GM18499 (cell line): ENCODE measurements around the gene INO80E.

Source experiments
- ATAC-seq: cut with Tn5 transposase; IDR thresholded peaks from one replicate; pipeline ENCODE4 v1.9.1; 2021; ENCODE audit warnings: moderate number of reproducible peaks; ENCODE audit not compliant: insufficient read depth, unreplicated experiment

The INO80E gene

DNA sequence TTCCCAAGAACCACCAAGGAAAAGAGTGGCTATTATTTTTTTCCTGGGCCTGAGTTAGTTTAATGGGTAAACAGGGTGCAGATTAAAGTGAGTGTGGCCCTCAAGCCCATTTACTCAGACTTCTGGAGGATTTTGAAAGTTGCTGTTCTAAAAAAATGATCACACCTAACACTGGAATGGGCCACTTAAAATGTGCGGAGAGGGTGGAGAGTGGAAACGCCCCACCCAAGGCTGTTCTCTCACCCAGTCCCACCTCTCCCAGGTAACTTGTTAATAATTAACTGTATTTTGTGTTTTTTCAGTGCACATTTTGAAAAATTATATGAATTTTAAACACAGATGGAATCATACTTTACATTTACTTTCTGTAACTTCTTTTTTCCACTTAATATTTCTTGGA is 6.0 kb upstream of the INO80E start:
- ATAC-seq, result no peak

GRCh38 chr16:29990883-29991570 is 5.0 kb upstream of the INO80E start:
- ATAC-seq, result no peak

- no peak for ATAC-seq
Measured at GRCh38 chr16:29991571-29991904, 4.5 kb upstream of the INO80E start.

GRCh38 chr16:29992344-29992967 is 3.6 kb upstream of the INO80E start:
- no peak for ATAC-seq

GRCh38 chr16:29993191-29993902 is 2.7 kb upstream of the INO80E start:
- no peak for ATAC-seq

DNA sequence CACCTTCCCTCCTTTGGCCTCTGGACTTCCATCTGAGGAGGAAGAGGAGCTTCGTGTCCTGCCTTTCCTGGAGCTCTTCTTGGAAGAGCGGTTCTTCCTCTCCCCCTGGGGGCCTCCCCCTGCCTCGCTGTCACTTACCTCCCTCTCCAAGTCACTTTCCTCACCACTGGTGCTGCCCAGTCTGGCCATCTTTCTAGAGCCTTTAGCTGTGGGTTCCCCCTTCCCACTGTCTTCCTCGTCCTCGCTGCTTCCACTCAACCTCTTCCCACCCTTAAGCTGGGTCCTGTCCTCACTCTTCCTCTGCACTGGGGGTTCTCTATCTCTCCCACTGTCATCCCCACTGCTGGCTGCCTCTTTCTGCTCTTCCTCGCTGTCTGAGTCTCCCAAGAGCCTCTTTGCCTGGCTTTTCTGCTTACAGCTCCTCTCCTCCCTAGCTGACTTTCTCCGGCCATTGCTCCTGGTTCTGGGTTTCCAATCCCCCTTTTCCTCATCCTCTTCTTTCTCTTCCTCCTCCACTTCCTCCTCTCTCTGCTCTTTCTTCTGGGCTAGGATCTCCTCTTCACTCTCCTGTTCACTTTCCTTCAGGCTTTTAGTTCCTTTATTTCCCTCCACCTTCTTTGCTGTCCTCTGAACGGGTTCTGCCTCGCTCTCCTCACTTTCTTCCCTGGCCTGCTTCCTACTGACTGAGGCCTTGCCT is 2.0 kb upstream of the INO80E start:
- ATAC-seq, result no peak

GRCh38 chr16:29994600-29995323 is 1.3 kb upstream of the INO80E start:
- ATAC-seq, result no peak

- peak; percentile 25 for ATAC-seq
Measured at GRCh38 chr16:29995324-29995910, 624 bp upstream of the INO80E start, which contains the start of gene HIRIP3. Gene HIRIP3, minus strand, starts transcription at chr16:29995617. Its CDS starts 12 bp downstream, at chr16:29995605.

- ATAC-seq, result no peak
Measured at GRCh38 chr16:29996766-29997250, 767 bp downstream of the INO80E start.

DNA sequence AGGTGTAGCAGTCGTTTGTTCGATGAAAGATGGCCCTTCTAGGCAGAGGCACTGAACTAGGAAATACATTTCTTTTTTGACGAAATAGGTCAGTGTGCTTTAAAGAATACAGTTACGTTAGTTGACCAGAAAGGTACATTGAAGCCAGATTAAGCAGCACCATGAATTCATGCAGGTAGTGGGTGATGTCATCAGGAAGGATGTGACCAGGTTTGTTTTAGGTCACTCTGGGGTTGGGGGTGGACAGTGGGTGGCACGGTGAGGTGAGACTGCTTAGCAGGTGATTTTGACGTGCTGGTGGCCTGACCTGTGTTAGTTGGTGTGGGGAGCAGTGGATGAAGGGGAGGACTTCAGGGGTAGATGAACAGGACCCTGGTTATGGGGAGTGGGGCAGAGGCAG is 3.6 kb downstream of the INO80E start:
- ATAC-seq, result no peak

DNA sequence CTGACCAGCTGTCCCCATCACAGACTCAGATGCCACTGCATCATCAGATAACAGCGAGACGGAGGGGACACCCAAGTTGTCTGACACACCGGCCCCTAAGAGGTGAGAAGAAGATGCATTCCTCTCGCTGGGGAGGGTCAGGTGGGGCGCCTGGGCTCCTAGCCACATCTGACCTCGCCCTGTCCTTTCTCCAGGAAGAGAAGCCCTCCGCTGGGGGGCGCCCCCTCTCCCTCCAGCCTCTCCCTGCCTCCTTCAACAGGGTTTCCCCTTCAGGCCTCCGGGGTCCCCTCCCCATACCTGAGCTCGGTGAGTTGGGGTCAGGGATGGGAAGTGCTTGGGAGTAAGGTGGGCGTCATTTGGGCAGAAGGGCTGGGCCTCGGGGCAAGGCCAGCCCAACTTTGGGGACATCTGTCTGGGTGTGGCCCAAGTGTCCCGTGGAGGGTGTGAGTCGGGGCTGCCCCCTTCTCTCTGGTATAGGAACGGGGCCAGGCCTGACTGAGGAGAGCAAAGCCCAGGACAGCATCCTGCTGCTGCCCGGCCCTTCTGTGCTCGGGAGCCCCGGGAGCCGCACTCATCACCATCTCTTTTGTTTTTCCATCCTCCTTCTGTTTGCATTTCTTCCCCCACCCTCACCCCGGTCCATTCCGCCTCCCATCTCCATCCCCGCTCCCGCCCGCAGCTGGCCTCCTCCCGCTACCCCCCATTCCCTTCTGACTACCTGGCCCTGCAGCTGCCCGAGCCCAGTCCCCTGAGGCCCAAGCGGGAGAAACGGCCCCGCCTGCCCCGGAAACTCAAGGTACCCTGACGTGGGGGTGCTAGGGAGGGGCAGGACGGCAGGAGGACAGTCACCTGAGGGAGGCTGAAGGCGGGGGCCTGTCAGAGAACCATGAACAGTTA is 4.9 kb downstream of the INO80E start:
- no peak for ATAC-seq

DNA sequence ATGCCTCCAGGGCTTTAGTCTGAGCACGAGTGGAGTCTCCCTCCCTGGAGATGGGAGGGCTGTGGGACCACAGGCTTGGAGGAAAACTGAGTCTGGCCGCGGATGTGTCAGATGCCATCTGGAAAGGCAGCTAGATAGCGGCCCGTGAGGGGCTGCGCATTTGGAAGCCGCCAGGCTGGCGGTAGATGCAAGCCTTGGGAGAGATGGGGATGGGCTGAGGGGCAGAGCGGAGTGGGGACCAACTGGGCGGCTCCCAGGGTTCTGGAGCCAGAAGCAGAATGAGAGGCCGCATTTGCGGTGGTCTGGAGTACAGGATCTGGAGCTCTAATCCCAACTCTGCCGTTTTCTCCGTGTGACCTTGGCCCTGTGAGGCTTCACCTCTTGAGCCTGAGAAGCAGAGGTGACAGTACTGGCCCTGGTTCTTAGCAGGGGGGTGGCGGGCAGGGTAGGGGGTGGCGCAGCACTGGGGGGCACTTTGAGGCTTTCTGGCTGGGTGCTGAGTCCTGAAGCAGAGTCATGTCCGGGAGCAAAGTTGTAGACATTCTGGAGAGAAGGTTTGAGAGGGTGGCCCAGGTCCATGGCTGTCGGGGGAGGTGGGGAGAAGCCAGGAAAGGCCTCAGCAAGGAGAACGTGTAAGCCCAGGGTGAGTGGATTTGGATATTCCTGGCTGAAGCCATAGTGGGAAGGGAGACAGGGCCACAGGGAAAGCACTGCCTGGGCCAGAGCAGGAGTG is 6.7 kb downstream of the INO80E start:
- ATAC-seq, result no peak

GRCh38 chr16:30003670-30004423 is 7.8 kb downstream of the INO80E start:
- no peak for ATAC-seq

GRCh38 chr16:30004424-30004776 is 8.4 kb downstream of the INO80E start:
- ATAC-seq, result no peak

DNA sequence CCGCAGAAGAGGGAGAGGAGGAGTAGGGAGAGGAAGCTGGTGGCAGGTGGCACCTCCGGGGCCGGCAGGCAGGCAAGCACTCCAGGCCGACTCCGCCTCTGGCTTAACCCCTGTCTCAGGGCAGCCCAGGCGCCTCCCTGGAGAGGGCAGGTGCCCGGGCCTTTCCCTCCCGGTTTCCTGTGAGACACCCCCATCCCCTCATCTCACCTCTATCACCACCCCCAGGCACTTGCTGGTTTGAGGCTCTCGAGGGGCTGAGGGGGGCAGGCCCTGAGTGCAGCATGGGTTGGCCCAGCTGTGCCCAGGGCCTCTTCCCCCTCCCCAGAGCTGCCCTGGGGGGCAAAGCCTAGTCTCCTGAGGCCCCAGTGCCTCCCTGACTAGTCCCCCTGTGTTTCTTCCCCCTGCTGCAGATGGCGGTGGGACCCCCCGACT is 8.8 kb downstream of the INO80E start:
- no peak for ATAC-seq

DNA sequence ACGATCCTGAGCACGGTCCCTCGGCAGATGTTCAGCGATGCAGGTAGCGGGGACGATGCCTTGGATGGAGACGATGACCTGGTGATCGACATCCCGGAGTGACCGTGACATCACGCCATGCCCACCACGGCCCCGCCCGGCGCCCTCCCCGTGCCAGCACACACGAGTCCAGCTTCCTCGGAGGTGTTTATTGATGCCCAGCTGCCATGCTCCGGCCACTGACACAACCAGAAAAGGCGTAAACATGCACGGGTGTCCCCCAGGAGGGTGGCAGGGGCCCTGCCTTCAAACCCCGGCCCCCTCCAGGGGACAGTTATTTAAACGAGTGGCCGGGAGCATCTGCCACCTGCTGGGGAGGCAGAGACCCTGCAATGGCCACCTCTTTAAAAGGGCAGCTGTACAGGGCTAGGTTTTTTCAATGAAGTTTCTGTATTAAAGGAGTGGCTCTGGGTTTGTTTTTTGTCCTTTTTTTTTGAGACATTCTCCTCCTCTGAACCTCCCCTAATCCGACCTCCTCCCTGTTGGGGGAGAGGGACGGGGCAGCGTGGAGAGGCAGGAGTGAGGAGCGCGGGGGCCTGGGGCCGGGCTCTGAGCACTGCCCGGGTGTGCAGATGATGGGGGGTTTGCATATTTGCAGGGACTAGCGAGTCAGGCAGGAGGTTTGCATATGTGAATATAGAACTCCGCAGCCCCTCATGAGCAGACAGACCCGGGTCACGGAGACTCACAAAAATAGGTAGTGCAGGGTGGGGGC is 9.5 kb downstream of the INO80E start:
- no peak for ATAC-seq

DNA sequence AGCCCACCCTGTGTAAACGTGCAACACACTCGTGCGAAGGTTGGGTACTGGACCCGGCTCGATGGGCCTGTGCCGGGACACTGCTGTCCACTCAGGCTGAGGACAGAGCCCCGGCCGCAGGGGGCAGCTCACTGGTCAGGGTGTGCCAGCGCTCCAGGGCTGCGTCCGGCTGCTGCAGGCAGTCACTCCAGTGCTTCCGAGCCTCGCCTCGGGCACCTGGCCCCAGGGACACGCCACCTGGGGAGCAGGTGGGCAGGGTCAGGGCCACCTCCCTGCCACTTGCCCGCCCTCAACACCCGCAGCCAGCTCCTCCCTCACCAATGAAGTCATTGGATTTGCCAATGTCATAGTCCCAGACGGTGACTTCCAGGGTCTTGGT is 10.0 kb downstream of the INO80E start:
- ATAC-seq, result no peak
